GM18909 (cell line): Measurements from ENCODE around the gene EXOSC7.
"Not testable (repeated sequence)": the region's sequence is repeated elsewhere in the genome, so short reads cannot be mapped to it uniquely, and the experiment has no call there.

Experiments
- ATAC-seq: cut with Tn5 transposase; IDR thresholded peaks from one replicate; pipeline ENCODE4 v1.9.1; 2021; ENCODE audit warnings: mild to moderate bottlenecking; ENCODE audit not compliant: unreplicated experiment, poor library complexity

EXOSC7 gene

GRCh38 chr3:44961888-44962287, 14.2 kb upstream of the EXOSC7 start:
- no peak for ATAC-seq

DNA sequence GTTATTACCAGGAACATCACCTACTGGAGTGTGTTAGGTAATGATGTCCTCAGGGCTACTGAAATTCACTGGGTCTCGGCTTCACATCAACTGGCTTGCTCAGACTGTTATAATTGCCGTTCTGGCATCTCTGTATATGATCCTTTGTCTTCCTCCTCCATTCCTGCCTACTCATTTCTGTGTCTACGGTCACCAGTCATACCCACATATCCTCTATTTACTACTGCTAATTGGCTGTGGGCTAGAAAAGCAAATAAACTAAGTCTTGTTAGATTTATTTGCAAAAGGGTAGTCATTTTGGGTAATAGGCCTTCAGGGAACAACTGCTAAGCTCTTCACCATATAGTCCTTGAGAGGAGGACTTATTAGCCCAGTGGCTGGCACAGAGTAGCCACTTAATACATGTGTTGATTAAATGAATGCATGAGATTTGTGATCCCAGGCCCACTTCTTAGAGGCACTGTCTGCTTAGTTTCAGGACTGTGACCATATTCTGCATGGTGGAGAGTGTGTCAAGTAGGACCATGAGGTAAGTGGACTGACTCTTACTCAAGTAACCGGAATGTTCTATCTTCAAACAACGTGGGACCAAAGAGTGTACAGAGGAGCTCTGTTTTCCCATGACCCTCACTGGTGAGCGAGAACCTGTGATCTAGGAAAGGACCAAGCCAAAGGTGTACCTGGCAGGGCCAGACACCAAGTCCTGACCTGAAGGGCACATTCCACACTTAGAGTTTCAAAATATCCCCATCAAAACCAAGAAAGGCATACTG, 13.2 kb upstream of the EXOSC7 start:
- no peak for ATAC-seq

- ATAC-seq: no peak
Observed at GRCh38 chr3:44963571-44964325, 12.3 kb upstream of the EXOSC7 start.

GRCh38 chr3:44965165-44965564, 10.9 kb upstream of the EXOSC7 start:
- no peak for ATAC-seq

GRCh38 chr3:44966795-44967278, 9.2 kb upstream of the EXOSC7 start:
- no peak for ATAC-seq

DNA sequence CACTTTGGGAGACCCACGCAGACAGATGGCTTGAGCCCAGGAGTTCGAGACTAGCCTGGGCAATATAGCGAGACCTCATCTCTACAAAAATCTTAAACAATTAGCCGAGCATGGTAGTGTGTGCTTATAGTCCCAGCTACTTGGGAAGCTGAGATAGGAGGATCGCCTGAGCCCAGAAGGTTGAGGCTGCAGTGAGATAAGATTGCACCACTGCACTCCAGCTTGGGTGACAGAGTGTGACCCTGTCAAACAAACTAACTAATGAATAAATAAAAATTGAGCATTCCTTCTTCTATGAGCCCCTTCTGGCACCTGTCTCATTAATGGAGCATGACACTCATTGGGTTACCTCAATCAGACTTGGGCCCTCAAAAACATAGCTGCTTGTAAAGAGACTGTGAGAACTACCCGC, 7.6 kb upstream of the EXOSC7 start:
- ATAC-seq: no peak

DNA sequence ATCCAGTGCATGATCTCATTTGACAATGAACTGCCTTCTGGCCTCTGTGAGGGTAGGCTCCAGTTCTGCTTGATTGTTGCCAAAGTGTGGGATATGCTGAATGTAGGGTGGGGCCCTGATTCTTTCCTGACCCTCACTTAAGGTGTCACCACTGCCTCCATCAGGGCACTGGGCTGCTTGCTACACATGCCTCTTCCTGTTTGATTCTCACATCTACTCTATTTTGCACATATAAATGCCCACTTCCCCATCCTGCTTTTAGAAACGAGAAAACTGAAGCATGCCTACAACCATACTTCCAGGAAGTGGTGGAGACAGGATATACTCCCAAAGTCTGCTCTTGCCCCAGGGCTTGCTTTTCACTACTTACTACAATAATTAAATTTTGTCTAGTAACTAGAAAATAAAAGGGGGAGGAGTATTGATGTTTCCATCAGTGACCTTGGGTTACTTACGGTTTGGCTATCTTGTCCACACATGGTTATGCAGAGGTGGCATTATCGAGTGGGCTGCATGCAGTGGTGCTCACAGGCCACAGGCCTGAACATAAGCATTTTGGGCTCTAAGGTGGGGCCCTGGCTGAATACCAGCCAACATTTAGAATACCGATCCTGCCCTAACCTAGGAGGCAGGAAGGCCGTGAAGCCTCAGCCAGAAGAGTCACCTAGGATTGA, 6.8 kb upstream of the EXOSC7 start:
- ATAC-seq: no peak

GRCh38 chr3:44969828-44970179, 6.2 kb upstream of the EXOSC7 start:
- ATAC-seq: no peak

DNA sequence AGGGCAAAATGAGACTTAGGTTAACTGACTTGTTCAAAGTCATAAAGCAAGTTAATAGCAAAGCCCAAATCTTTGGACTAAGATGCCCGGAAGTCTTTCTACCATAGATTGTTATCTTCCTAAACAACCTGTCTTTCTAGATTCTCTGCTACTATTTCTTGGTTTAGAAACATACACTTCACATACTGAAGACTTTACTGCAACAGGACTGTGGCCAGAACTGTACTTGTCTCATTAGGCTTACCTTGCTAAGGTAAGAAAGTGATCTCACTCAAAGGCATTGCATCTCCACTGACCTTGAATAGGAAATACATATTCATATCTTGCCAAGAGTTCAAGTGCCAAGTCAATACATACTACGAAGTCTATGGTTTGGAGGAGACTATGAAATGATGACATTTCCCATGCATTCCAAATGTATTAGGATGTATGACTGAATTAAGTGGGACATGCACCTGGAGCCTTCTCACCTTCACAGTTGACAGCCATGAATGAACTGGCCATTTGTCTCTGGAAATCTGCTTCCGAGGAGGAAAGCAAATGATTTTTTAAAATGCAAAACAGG, 5.0 kb upstream of the EXOSC7 start:
- no peak for ATAC-seq

- no peak for ATAC-seq
Observed at GRCh38 chr3:44974416-44974815, 1.6 kb upstream of the EXOSC7 start.

DNA sequence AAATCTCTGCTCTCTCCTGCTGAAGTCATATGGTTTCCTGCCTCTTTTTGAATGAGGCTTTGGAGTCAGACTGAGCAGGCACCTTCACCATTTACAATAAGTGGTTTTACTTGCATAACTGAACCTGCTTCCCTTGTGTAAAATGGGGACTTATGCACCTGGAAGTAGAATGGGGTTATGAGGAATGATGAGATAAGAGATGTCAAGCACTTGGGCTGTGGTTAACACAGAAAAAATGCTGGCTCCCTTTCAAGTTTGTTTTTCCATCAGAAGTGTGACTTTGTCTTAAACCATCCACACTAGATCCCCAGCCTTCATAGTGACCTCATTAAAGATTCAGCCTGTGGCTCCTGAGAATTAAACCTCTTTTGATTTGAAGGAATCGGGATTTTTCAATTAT, 5.2 kb downstream of the EXOSC7 start:
- no peak for ATAC-seq

DNA sequence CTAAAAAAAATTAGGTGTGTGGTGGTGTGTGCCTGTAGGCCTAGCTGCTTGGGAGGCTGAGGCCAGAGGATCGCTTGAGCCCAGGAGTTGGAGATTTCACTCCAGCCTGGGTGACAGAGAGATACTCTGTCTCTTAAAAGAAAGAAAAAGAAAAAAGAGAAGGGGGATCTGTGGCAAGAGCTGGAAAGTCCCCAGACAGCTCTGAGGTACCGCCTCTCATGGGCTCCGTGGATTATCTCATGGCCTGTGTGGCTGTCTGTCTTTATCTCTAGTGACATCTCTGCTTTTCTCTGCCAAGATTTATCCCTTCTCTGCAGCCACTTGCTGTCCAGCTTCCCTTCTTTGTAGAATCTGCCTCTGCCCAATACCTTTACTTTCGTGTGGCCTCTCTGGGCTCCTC, 5.7 kb downstream of the EXOSC7 start:
- peak; percentile 46 for ATAC-seq

DNA sequence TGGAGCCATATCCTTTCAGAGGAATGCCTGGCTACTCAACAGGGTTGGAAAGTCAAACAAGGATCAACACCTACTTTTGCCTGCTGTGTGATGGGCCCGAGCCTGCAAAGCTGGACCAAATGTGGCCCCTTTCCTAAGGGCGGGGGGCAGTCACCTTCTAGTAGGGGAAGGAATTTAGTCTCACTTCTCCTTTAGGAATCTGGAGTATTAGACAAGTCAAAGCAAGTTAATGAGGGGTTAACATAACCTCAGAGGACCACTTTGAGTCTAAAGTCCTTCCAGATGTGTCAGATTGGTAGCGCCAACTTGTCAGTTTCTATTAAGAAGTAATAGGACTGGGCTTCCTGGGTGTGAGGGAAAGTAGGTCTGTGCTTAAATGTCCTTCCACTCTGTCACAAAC, 6.8 kb downstream of the EXOSC7 start:
- no peak for ATAC-seq

DNA sequence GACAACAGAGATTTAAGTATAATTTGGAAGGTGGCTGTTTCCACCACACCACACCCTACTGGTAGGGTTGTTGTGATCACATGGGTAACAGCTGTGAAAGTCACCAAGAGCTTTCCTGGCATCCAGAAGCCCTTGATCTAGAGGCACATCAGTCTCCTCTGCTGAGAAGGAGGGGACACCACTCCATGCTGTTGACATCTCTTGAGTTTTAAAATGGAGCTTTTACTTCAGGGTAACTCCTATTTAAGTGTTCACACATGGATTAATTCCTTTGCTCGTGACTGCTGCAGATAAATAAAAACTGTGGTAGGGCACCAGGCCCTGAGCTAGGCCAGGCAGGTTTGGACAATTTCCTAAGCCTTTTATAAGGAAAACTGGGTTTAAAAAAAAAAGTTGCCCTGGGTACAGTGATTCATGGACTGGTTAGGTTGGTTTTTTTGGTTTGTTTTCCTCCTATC, 7.5 kb downstream of the EXOSC7 start:
- ATAC-seq: no peak

GRCh38 chr3:44984335-44984734, 8.3 kb downstream of the EXOSC7 start:
- ATAC-seq: no peak

DNA sequence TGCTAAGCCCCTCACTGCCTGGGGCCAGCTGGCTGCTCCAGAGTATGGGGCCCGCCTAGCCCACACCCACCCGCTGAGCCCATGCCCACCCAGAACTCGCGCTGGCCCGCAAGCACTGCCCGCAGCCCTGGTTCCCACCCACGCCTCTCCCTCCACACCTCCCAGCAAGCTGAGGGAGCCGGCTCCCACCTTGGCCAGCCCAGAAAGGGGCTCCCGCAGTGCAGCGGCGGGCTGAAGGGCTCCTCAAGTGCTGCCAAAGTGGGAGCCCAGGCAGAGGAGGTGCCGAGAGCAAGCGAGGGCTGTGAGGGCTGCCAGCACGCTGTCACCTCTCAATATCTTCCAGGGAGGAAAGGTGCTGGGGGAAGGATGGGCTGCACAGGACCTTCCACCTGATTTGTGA, 10.3 kb downstream of the EXOSC7 start:
- not testable (repeated sequence) for ATAC-seq

GRCh38 chr3:44987332-44987731, 11.3 kb downstream of the EXOSC7 start:
- no peak for ATAC-seq

- no peak for ATAC-seq
Observed at GRCh38 chr3:44988073-44988472, 12.0 kb downstream of the EXOSC7 start.

- ATAC-seq: no peak
Observed at GRCh38 chr3:44989141-44989540, 13.1 kb downstream of the EXOSC7 start.

DNA sequence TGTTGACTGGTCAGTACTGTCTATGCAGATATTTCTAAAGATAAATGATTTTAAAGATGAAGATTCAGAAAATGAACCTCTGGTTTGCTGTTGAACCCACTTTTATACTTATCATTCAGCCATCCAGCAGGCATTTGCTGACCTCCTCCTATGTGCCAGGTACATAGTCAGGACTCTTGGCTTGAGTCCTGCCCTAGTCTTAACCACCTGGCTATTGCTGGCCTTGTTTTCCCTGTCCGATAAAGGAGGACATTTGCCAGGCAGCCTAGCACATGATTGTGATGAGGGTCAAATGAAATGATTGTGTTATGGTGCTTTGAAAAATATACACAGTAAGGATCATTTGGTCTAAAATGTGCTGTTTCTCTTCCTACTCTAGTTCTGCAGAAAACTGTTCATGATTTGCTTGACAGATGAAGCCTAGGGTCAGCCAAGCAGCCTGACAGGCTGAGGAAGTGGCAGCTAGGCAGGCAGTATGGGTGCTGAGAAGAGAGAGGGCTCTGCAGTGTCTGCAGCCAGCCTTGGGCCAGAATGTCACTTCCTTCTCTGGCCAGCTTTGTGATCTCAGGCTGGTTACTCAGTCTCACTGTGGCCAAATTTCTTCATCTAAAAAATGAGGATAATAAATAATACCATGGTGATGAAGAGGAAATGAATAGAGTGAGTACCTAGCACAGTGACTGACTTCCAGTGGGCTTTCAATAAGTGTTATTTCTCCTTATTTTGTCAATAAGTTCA, 13.8 kb downstream of the EXOSC7 start:
- no peak for ATAC-seq
